CD4-positive, alpha-beta T cell (primary cell): ENCODE measurements around the gene KIAA1217. TPM values are rescaled to one million over a fixed set of nuclear protein-coding genes. Genes with fewer than 3 reads are reported as not detected.

Experiments used
- ATAC-seq: fragments of 200-7000 bp; cut with Tn5 transposase; one replicate; pipeline ENCODE4 v1.10.0; 2022; ENCODE audit warnings: mild to moderate bottlenecking; ENCODE audit not compliant: poor library complexity
- CTCF ChIA-PET: fragments of 350-600 bp; sonication (Branson Sonifier 250); formaldehyde crosslinking; loops from one replicate; lab custom pipeline; 2021; ENCODE audit warnings: antibody characterized with exemption, inconsistent platforms; lab: Charles Lee
- POLR2A ChIA-PET: fragments of 350-600 bp; sonication (Branson Sonifier 250); formaldehyde crosslinking; loops from one replicate; lab custom pipeline; 2021; ENCODE audit warnings: antibody characterized with exemption, inconsistent platforms; lab: Charles Lee
- DNase-seq, 14 experiments: peaks; one replicate each; pipeline ENCODE4 v3.0.0-alpha.2; 2013 to 2020; ENCODE audit warnings: mixed read lengths in 2 of 14
- H3K27ac ChIP-seq, 2 donors: one replicate each; pipeline versions ENCODE4 v1.5.1 to v1.7.0; 2013; ENCODE audit warnings: low read length in 2 of 2, low read depth in 1 of 2, mild to moderate bottlenecking in 1 of 2
- H3K27me3 ChIP-seq, 2 experiments: 1 replicate in 1 of 2; 2 replicates in 1 of 2; pipeline versions ENCODE4 v1.6.1 to v1.7.0; 2013; ENCODE audit warnings: low read length in 2 of 2, control low read depth in 1 of 2, mild to moderate bottlenecking in 1 of 2, moderate library complexity in 1 of 2; ENCODE audit not compliant: insufficient read depth in 2 of 2, control insufficient read depth in 1 of 2
- H3K36me3 ChIP-seq: one replicate; pipeline ENCODE4 v1.6.1; 2013; ENCODE audit warnings: low read length, control low read depth; ENCODE audit not compliant: insufficient read depth
- H3K4me1 ChIP-seq: one replicate; pipeline ENCODE4 v1.6.1; 2013; ENCODE audit warnings: low read length, control low read depth; ENCODE audit not compliant: insufficient read depth
- H3K4me3 ChIP-seq: one replicate; pipeline ENCODE4 v1.5.1; 2013; ENCODE audit warnings: mild to moderate bottlenecking, low read length, moderate library complexity
- H3K9me3 ChIP-seq, 2 experiments: 1 replicate in 1 of 2; 2 replicates in 1 of 2; pipeline versions ENCODE4 v1.6.1 to v1.7.0; 2013; ENCODE audit warnings: low read length in 2 of 2, mild to moderate bottlenecking in 2 of 2, control low read depth in 1 of 2, moderate library complexity in 1 of 2; ENCODE audit not compliant: control insufficient read depth in 1 of 2, insufficient read depth in 1 of 2
- H3K27ac Mint-ChIP-seq: one replicate; pipeline ENCODE4 v1.8.0; 2020; ENCODE audit warnings: mixed read lengths
- H3K27me3 Mint-ChIP-seq: one replicate; pipeline ENCODE4 v1.8.0; 2021; ENCODE audit warnings: mixed read lengths
- H3K36me3 Mint-ChIP-seq: one replicate; pipeline ENCODE4 v1.8.0; 2021; ENCODE audit warnings: low read depth, mixed read lengths
- H3K4me1 Mint-ChIP-seq: one replicate; pipeline ENCODE4 v1.8.0; 2021; ENCODE audit warnings: low read depth, mixed read lengths
- H3K4me3 Mint-ChIP-seq: one replicate; pipeline ENCODE4 v1.8.0; 2020; ENCODE audit warnings: mild to moderate bottlenecking, mixed read lengths
- H3K9me3 Mint-ChIP-seq: one replicate; pipeline ENCODE4 v1.8.0; 2020; ENCODE audit warnings: mixed read lengths
- CTCF ChIP-seq: fragments of 200-600 bp; IDR thresholded peaks from one replicate; pipeline ENCODE4 v1.8.0; 2022; ENCODE audit warnings: antibody characterized with exemption, mild to moderate bottlenecking
- intact Hi-C, 2 experiments: fragments of 100-400 bp; cut with DNase I in 1 of 2; cut with micrococcal nuclease in 1 of 2; formaldehyde crosslinking; loops; one replicate each; pipeline versions ENCODE4 v1.15.1 to v1.9.0; 2023 to 2025; cut with DNase I, micrococcal nuclease
- total RNA-seq, 174 experiments: library from RNA in 2 of 174; stranded (reverse) in 2 of 174; gene quantifications; one replicate each; pipeline ENCODE4 v1.2.3 and lab custom pipeline; 2021 to 2026

KIAA1217 gene
- total RNA-seq, 2 experiments from 2014 or later, result not detected

- no peaks in the 10 kb centered on the region for H3K9me3 Mint-ChIP-seq
- no peak overlapping the region for H3K27ac Mint-ChIP-seq
- no peak for TF ChIP-seq CTCF
- H3K27me3 Mint-ChIP-seq, result peaks cover 30% of the 10 kb centered on the region
- H3K4me1 Mint-ChIP-seq, result peaks cover 6% of the 10 kb centered on the region
- CTCF ChIA-PET, result no interaction called here
- H3K36me3 Mint-ChIP-seq, result no peaks in the 10 kb centered on the region
- Histone ChIP-seq H3K27ac (no peak overlapping the region), H3K27me3 (peaks cover 3 to 9% of the 10 kb centered on the region in 2 experiments), H3K4me1 (peaks cover 3% of the 10 kb centered on the region), H3K36me3 (no peaks in the 10 kb centered on the region), H3K9me3 (no peaks in the 10 kb centered on the region), H3K4me3 (no peak overlapping the region)
- POLR2A ChIA-PET, result no interaction called here
- no peak for ATAC-seq
- DNase-seq, result no peak
- no peak overlapping the region for H3K4me3 Mint-ChIP-seq
- intact Hi-C loops, result no loop called here
These were observed 4.9 kb downstream of the KIAA1217 start for GRCh38 chr10:24213881-24214280.

GRCh38 chr10:24214762-24215161, 5.8 kb downstream of the KIAA1217 start:
- Mint-ChIP-seq H3K9me3 (no peaks in the 10 kb centered on the region), H3K4me3 (no peak overlapping the region), H3K4me1 (no peaks in the 10 kb centered on the region), H3K27me3 (peaks cover 22% of the 10 kb centered on the region), H3K27ac (no peak overlapping the region), H3K36me3 (no peaks in the 10 kb centered on the region)
- ChIA-PET POLR2A (no interaction called here), CTCF (no interaction called here)
- intact Hi-C loops, result no loop called here
- Histone ChIP-seq H3K4me3 (no peak overlapping the region), H3K4me1 (no peaks in the 10 kb centered on the region), H3K27ac (no peak overlapping the region), H3K27me3 (peaks cover under 1 to 3% of the 10 kb centered on the region in 2 experiments), H3K9me3 (no peaks in the 10 kb centered on the region), H3K36me3 (no peaks in the 10 kb centered on the region)
- DNase-seq, result no peak
- no peak for TF ChIP-seq CTCF
- ATAC-seq, result no peak

GRCh38 chr10:24215196-24215595, 6.3 kb downstream of the KIAA1217 start:
- no peak for TF ChIP-seq CTCF
- CTCF ChIA-PET, result no interaction called here
- no peaks in the 10 kb centered on the region for H3K36me3 Mint-ChIP-seq
- H3K27me3 Mint-ChIP-seq, result peaks cover 18% of the 10 kb centered on the region
- POLR2A ChIA-PET, result no interaction called here
- no peak overlapping the region for H3K27ac ChIP-seq
- H3K27me3 ChIP-seq, result peaks cover 0 to 3% of the 10 kb centered on the region in 2 experiments
- no peaks in the 10 kb centered on the region for H3K36me3 ChIP-seq
- H3K4me1 Mint-ChIP-seq, result no peaks in the 10 kb centered on the region
- no peak overlapping the region for H3K4me3 ChIP-seq
- no peak for DNase-seq
- ATAC-seq, result no peak
- H3K4me3 Mint-ChIP-seq, result no peak overlapping the region
- H3K9me3 ChIP-seq, result no peaks in the 10 kb centered on the region
- H3K27ac Mint-ChIP-seq, result no peak overlapping the region
- H3K9me3 Mint-ChIP-seq, result no peaks in the 10 kb centered on the region
- no peaks in the 10 kb centered on the region for H3K4me1 ChIP-seq
- intact Hi-C loops, result no loop called here
